Esophagus squamous epithelium (tissue), 5 donors: ENCODE measurements around the gene GAS7. TPM values are rescaled to one million over a fixed set of nuclear protein-coding genes. Genes with fewer than 3 reads are reported as not detected.
A peak's percentile ranks its signal among the peaks of the same experiment; 100 is the strongest.

Source experiments
- DNase-seq: peaks from one replicate; lab custom pipeline; 2025; lab: John Stamatoyannopoulos, UW
- H3K27ac ChIP-seq, 4 donors: fragments of 200-600 bp; sonication (generic); one replicate each; pipeline ENCODE4 v1.5.1; 2016 to 2019; ENCODE audit warnings: mild to moderate bottlenecking in 1 of 4
- H3K27me3 ChIP-seq, 4 donors: fragments of 200-600 bp; sonication (generic); 1 replicate in 3 of 4; 2 replicates in 1 of 4; pipeline versions ENCODE4 v1.5.1 to v1.6.0; 2017 to 2021; ENCODE audit warnings: antibody characterized with exemption in 1 of 4
- H3K36me3 ChIP-seq, 3 donors: fragments of 200-600 bp; sonication (generic); one replicate each; pipeline ENCODE4 v1.5.1; 2016 to 2019
- H3K4me1 ChIP-seq, 3 donors: fragments of 200-600 bp; sonication (generic); one replicate each; pipeline ENCODE4 v1.5.1; 2017 to 2019
- H3K4me3 ChIP-seq, 4 donors: fragments of 200-600 bp; sonication (generic); 1 replicate in 3 of 4; 2 replicates in 1 of 4; pipeline ENCODE4 v1.5.1; 2016 to 2019; ENCODE audit warnings: mild to moderate bottlenecking in 2 of 4, moderate library complexity in 1 of 4
- H3K9me3 ChIP-seq, 3 donors: fragments of 200-600 bp; sonication (generic); one replicate each; pipeline ENCODE4 v1.5.1; 2016 to 2019
- POLR2A ChIP-seq, 4 donors: fragments of 450-650 bp; IDR thresholded peaks; one replicate each; pipeline ENCODE4 v1.6.1; 2017; ENCODE audit warnings: antibody characterized with exemption in 4 of 4, mild to moderate bottlenecking in 4 of 4, moderate library complexity in 3 of 4
- WGBS, 2 donors: methylation state at CpG; one replicate each; pipeline ENCODE4 v1.1.5; 2018; 5-methylcytosine and 5-hydroxymethylcytosine counted together
- intact Hi-C: fragments of 100-400 bp; cut with DNase I; formaldehyde crosslinking; loops from one replicate; pipeline ENCODE4 v1.15.0; 2022
- total RNA-seq, 4 donors: library from RNA; depleted of rRNA; stranded (reverse); fragments of >200 nt; gene quantifications; one replicate each; pipeline ENCODE4 v1.1.0, GENCODE V29; 2016
- TF ChIP-seq, protein P1 (sequence below), 6 experiments: fragments of 450-650 bp in 4 of 6; fragments of 200-600 bp in 2 of 6; sonication (generic) in 2 of 6; IDR thresholded peaks; one replicate each; pipeline ENCODE4 v1.5.1; 2016 to 2019; ENCODE audit warnings: antibody characterized with exemption in 6 of 6, mild to moderate bottlenecking in 4 of 6, moderate library complexity in 4 of 6
- donor health status: DM: yes; HTN: yes; CAD: no.

Gene GAS7
- total RNA-seq, 4 donors from 2014 or later: 16.8 to 39.1 (median 30.1) TPM

DNA sequence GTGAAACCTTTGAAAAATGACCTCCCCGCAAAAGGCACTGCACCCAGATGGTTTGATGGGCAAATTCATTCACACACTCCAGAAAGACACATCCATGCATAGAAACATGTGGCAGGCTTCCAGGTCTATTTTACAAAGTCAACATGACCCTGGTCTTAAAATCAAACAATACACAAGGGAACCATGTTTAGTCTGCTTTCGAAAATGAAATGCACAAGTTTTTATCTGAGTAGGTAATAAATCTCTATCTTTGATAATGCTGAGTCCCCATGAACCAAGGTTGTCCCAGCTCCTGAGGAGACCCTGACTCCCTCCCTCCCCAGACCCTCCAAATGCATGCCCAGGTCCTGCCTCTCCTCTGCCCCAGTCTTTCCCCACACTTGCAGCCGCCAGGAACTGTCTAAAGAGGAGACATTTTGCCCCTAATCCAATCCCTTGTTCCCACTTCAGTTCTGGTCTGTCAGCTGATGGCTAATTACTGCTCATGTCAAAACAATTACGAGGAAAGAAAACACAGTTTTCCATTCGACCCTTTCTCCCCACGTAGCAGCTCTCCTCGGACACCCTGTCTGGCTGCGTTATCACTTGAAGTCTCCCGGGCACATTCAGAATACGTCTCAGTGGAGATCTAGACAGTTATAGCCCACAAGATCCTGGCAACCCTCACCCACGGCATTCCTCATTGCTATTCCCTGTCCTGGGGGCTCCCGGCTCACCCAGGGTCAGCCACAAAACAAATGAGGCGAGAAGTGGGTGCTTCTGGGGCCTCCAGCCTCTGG, 224.5 kb downstream of the GAS7 start:
- DNase-seq: no peak
- Histone ChIP-seq H3K36me3 (no peaks in the 10 kb centered on the region), H3K27ac (peak overlapping the region in 3 of 4 donors; percentile 29 to 74 (median 40)), H3K27me3 (no peaks in the 10 kb centered on the region), H3K4me3 (no peak overlapping the region), H3K9me3 (no peaks in the 10 kb centered on the region), H3K4me1 (peaks cover 5 to 30% (median 10%) of the 10 kb centered on the region in 3 donors)
- WGBS, 2 donors: 45 to 61% methylated on average over 10 to 13 of the region's 13 CpGs
- TF ChIP-seq, protein P1, sequence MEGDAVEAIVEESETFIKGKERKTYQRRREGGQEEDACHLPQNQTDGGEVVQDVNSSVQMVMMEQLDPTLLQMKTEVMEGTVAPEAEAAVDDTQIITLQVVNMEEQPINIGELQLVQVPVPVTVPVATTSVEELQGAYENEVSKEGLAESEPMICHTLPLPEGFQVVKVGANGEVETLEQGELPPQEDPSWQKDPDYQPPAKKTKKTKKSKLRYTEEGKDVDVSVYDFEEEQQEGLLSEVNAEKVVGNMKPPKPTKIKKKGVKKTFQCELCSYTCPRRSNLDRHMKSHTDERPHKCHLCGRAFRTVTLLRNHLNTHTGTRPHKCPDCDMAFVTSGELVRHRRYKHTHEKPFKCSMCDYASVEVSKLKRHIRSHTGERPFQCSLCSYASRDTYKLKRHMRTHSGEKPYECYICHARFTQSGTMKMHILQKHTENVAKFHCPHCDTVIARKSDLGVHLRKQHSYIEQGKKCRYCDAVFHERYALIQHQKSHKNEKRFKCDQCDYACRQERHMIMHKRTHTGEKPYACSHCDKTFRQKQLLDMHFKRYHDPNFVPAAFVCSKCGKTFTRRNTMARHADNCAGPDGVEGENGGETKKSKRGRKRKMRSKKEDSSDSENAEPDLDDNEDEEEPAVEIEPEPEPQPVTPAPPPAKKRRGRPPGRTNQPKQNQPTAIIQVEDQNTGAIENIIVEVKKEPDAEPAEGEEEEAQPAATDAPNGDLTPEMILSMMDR (IDR thresholded peaks at IDR 0.05): no peak
- TF ChIP-seq POLR2A (IDR thresholded peaks at IDR 0.05): no peak
- intact Hi-C loops: no loop called here

DNA sequence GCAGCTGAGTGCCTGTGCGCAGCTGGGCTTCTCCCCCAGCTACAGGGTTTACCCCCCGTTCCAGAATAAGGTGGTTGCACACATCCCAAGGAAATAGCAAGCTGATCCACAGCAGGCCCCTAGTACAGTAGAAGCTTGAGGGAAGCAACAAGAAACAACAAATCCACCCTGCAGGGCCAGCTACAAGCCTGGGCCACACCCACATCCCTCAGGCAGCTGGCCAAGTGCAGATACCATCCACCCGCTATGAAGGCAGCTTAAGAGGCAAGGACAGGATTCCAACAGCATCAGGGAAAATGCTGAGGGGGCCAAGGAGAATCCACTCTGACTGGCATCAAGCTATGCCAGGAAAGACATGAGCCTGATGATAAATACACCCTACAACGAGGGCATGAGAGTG, 226.4 kb downstream of the GAS7 start:
- Histone ChIP-seq H3K27ac (no peak overlapping the region), H3K9me3 (no peaks in the 10 kb centered on the region), H3K4me3 (no peak overlapping the region), H3K27me3 (no peaks in the 10 kb centered on the region), H3K4me1 (peaks cover 5 to 30% (median 10%) of the 10 kb centered on the region in 3 donors), H3K36me3 (no peaks in the 10 kb centered on the region)
- intact Hi-C loops: no loop called here
- TF ChIP-seq, protein P1 (IDR thresholded peaks at IDR 0.05): no peak
- no peak for TF ChIP-seq POLR2A (IDR thresholded peaks at IDR 0.05)
- 14 to 18% methylated on average over 2 to 4 of the region's 4 CpGs for WGBS, 2 donors
- no peak for DNase-seq

DNA sequence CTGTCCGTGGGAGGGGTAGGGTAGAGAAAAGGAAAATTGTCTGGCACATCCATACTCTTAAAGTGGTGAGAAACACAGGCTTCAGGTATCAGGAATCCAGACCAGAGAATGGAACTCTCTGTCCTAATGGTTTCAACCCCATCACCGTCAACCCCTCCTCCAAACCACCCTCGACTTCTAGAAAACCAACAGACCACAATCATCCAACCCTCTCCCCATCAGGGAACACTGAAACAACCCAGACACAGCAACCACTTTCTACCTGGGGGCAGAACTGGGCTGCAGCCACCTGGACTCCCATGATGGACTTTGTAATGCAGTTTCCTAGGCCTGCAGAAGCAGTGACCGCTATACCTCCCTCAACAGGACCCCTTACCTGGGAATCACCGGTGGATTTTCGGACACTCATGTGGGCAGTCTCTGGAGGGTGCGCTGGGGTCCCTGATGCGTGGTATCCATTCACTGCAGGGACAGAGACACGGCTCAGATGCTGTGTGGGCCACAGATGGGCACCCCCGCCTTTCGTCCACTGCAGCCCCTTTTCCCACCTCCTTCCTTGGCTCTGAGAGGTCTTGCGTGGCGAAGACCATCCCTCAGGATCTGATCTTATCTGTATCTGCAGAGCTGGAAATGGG, 229.0 kb downstream of the GAS7 start:
- 79 to 86% methylated on average over 12 of the region's 13 CpGs for WGBS, 2 donors
- Histone ChIP-seq H3K36me3 (no peaks in the 10 kb centered on the region), H3K27ac (no peak overlapping the region), H3K9me3 (no peaks in the 10 kb centered on the region), H3K4me3 (no peak overlapping the region), H3K4me1 (peaks cover 4 to 30% (median 10%) of the 10 kb centered on the region in 3 donors), H3K27me3 (no peaks in the 10 kb centered on the region)
- DNase-seq: no peak
- intact Hi-C loops: loop anchor here (10.0 kb wide), 1 partner anchor 255 kb away; no protein-coding TSS in a partner anchor
- TF ChIP-seq POLR2A (IDR thresholded peaks at IDR 0.05): no peak
- TF ChIP-seq, protein P1 (IDR thresholded peaks at IDR 0.05): no peak

DNA sequence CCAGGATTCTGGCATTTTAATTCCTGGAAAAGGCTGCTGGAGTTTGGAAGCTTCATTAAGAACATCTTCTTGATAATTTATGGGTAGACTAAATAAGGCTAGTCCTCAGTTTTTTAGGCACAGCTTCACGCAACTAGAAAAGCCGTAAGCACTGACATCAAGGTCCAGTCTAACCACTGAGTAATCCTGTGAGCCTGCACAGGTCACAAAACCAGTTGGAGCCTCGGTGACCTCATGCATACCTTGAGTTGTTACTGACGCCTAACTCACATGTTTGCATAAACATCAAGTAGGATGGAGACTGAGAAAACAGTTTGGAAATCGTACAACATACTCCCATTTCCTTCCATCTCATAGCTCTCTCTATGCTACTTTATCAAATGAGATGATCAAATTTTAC, 229.5 kb downstream of the GAS7 start:
- Histone ChIP-seq H3K4me3 (no peak overlapping the region), H3K27ac (no peak overlapping the region), H3K27me3 (no peaks in the 10 kb centered on the region), H3K36me3 (no peaks in the 10 kb centered on the region), H3K9me3 (no peaks in the 10 kb centered on the region), H3K4me1 (peaks cover 0 to 25% (median 8%) of the 10 kb centered on the region in 3 donors)
- TF ChIP-seq, protein P1 (IDR thresholded peaks at IDR 0.05): no peak
- TF ChIP-seq POLR2A (IDR thresholded peaks at IDR 0.05): no peak
- intact Hi-C loops: loop anchor here (10.0 kb wide), 1 partner anchor 256 kb away; no protein-coding TSS in a partner anchor
- DNase-seq: no peak
- WGBS, 2 donors: 60 to 71% methylated on average over 5 of the region's 5 CpGs

DNA sequence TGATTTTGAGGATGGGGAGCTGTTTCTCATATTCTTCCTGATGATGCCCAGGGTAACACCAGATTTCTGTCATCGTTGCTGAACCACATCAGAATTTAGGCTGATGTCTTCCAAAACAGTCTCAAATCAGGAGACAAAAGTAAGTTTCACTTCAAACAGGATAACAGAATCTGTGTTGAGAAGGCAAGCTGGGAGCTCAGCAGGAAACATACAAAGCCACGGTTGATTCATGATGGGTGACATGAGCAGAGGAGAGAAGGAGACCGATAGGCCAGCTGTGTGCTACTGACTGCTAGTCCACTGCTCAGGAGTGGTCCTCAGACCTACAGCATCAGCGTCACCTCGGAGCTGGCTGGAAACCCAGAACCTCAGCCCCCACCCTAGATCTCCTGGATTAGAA, 230.4 kb downstream of the GAS7 start:
- Histone ChIP-seq H3K4me1 (peaks cover 0 to 20% (median 7%) of the 10 kb centered on the region in 3 donors), H3K4me3 (no peak overlapping the region), H3K27ac (no peak overlapping the region), H3K27me3 (no peaks in the 10 kb centered on the region), H3K9me3 (no peaks in the 10 kb centered on the region), H3K36me3 (no peaks in the 10 kb centered on the region)
- TF ChIP-seq, protein P1 (IDR thresholded peaks at IDR 0.05): no peak
- no peak for TF ChIP-seq POLR2A (IDR thresholded peaks at IDR 0.05)
- WGBS, 2 donors: 73 to 74% methylated on average over 4 to 5 of the region's 5 CpGs
- no peak for DNase-seq
- intact Hi-C loops: loop anchor here (10.0 kb wide), 1 partner anchor 257 kb away; no protein-coding TSS in a partner anchor
